Endothelial cell (in vitro differentiated cells): ENCODE measurements around the gene RPS6KA2. TPM values are rescaled to one million over a fixed set of nuclear protein-coding genes. Genes with fewer than 3 reads are reported as not detected.
A peak's percentile ranks its signal among the peaks of the same experiment; 100 is the strongest.

Source experiments
- DNase-seq: peaks from one replicate; pipeline ENCODE4 v3.0.0; 2021; ENCODE audit warnings: low spot score
- H3K27ac Mint-ChIP-seq: one replicate; pipeline ENCODE4 v1.8.0; 2021; ENCODE audit warnings: mixed read lengths, inconsistent platforms; ENCODE audit not compliant: unreplicated experiment
- H3K27me3 Mint-ChIP-seq: one replicate; pipeline ENCODE4 v1.8.0; 2021; ENCODE audit warnings: mild to moderate bottlenecking, moderate library complexity, mixed read lengths, inconsistent platforms; ENCODE audit not compliant: unreplicated experiment
- H3K36me3 Mint-ChIP-seq: one replicate; pipeline ENCODE4 v1.8.0; 2021; ENCODE audit warnings: mild to moderate bottlenecking, low read depth, mixed read lengths, inconsistent platforms; ENCODE audit not compliant: unreplicated experiment
- H3K4me1 Mint-ChIP-seq: one replicate; pipeline ENCODE4 v1.8.0; 2021; ENCODE audit warnings: mild to moderate bottlenecking, mixed read lengths, inconsistent platforms; ENCODE audit not compliant: unreplicated experiment
- H3K4me3 Mint-ChIP-seq: one replicate; pipeline ENCODE4 v1.8.0; 2021; ENCODE audit warnings: mild to moderate bottlenecking, mixed read lengths, inconsistent platforms; ENCODE audit not compliant: unreplicated experiment
- H3K9me3 Mint-ChIP-seq: one replicate; pipeline ENCODE4 v1.8.0; 2021; ENCODE audit warnings: mixed read lengths, inconsistent platforms; ENCODE audit not compliant: unreplicated experiment
- CTCF ChIP-seq: fragments of 200-600 bp; sonication (generic); IDR thresholded peaks from one replicate; pipeline ENCODE4 v1.5.0; 2021; ENCODE audit warnings: antibody characterized with exemption; ENCODE audit not compliant: unreplicated experiment
- total RNA-seq: library from RNA; stranded (reverse); fragmentation: NEBNext Ultra II Directional; extraction: Animal tissue kit (Norgen Biotek cat#: 25700); gene quantifications from one replicate; pipeline ENCODE4 v1.2.1, GENCODE V29; 2021; ENCODE audit not compliant: unreplicated experiment

RPS6KA2 gene
- total RNA-seq, 1 donor from 2014 or later = 105 TPM

- no peak for TF ChIP-seq CTCF
- no peak for DNase-seq
- Mint-ChIP-seq H3K27ac (no peak overlapping the region), H3K36me3 (peaks cover 57% of the 10 kb centered on the region), H3K9me3 (no peaks in the 10 kb centered on the region), H3K4me1 (peaks cover 15% of the 10 kb centered on the region), H3K4me3 (no peak overlapping the region), H3K27me3 (peaks cover 13% of the 10 kb centered on the region)
Measured at GRCh38 chr6:166495487-166496314, 131.3 kb downstream of the RPS6KA2 start.

- Mint-ChIP-seq H3K27ac (no peak overlapping the region), H3K4me3 (no peak overlapping the region), H3K36me3 (peaks cover 54% of the 10 kb centered on the region), H3K27me3 (peaks cover 16% of the 10 kb centered on the region), H3K9me3 (no peaks in the 10 kb centered on the region), H3K4me1 (peaks cover 22% of the 10 kb centered on the region)
- TF ChIP-seq CTCF = no peak
- no peak for DNase-seq
Measured at GRCh38 chr6:166494757-166495486, 132.1 kb downstream of the RPS6KA2 start.

- H3K27ac Mint-ChIP-seq = no peak overlapping the region
- H3K9me3 Mint-ChIP-seq = no peaks in the 10 kb centered on the region
- peaks cover 29% of the 10 kb centered on the region for H3K4me1 Mint-ChIP-seq
- no peak overlapping the region for H3K4me3 Mint-ChIP-seq
- no peak for TF ChIP-seq CTCF
- H3K27me3 Mint-ChIP-seq = peaks cover 10% of the 10 kb centered on the region
- H3K36me3 Mint-ChIP-seq = peaks cover 52% of the 10 kb centered on the region
- DNase-seq = no peak
Measured at GRCh38 chr6:166494101-166494441, 133.0 kb downstream of the RPS6KA2 start.

- H3K9me3 Mint-ChIP-seq = no peaks in the 10 kb centered on the region
- peaks cover 29% of the 10 kb centered on the region for H3K4me1 Mint-ChIP-seq
- H3K27ac Mint-ChIP-seq = peak overlapping the region; percentile 37
- no peak overlapping the region for H3K4me3 Mint-ChIP-seq
- no peak for DNase-seq
- TF ChIP-seq CTCF = no peak
- peaks cover 48% of the 10 kb centered on the region for H3K36me3 Mint-ChIP-seq
- peaks cover 6% of the 10 kb centered on the region for H3K27me3 Mint-ChIP-seq
Measured at GRCh38 chr6:166493427-166494100, 133.5 kb downstream of the RPS6KA2 start.
